Measurements from ENCODE around the gene LAMA2. TPM values are rescaled to one million over a fixed set of nuclear protein-coding genes. Genes with fewer than 3 reads are reported as not detected.

LAMA2 gene
- total and polyA plus RNA-seq, 2 donors from 2014 or later = 2.2 to 20.8 TPM

DNA sequence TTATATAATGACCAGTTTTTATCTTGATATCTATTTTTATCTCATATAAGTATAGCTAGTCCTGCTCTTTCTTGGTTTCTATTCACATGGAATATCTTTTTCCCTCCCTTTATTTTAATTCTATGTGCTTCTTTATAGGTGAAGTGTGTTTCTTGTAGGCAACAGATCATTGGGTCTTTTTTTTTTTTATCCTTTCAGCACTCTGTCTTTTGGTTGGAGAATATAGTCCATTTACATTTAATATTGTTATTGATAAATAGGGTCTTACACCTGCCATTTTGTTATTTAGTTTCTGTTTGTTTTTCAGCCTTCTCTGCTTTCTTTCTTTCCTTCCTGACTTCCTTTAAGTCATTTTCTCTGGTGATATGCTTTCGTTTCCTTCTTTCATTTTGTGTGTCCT is 22.2 kb upstream of the LAMA2 start:
- H3K9ac ChIP-seq (ENCODE audit: low read length in 3 of 3) = no peak overlapping the region
- TF ChIP-seq, protein P1, sequence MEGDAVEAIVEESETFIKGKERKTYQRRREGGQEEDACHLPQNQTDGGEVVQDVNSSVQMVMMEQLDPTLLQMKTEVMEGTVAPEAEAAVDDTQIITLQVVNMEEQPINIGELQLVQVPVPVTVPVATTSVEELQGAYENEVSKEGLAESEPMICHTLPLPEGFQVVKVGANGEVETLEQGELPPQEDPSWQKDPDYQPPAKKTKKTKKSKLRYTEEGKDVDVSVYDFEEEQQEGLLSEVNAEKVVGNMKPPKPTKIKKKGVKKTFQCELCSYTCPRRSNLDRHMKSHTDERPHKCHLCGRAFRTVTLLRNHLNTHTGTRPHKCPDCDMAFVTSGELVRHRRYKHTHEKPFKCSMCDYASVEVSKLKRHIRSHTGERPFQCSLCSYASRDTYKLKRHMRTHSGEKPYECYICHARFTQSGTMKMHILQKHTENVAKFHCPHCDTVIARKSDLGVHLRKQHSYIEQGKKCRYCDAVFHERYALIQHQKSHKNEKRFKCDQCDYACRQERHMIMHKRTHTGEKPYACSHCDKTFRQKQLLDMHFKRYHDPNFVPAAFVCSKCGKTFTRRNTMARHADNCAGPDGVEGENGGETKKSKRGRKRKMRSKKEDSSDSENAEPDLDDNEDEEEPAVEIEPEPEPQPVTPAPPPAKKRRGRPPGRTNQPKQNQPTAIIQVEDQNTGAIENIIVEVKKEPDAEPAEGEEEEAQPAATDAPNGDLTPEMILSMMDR (IDR thresholded peaks at IDR 0.05; ENCODE audit: borderline replicate concordance, extremely low read depth, insufficient read depth) = no peak
- H3K9me3 ChIP-seq (ENCODE audit: control insufficient read depth in 2 of 3, insufficient read depth in 1 of 3, low read length in 3 of 3) = peaks cover 0 to 5% (median 2%) of the 10 kb centered on the region in 3 donors
- H3K27me3 ChIP-seq (ENCODE audit: control insufficient read depth, insufficient read depth, low read length) = no peaks in the 10 kb centered on the region
- intact Hi-C loops (cut with DNase I) = no loop called here
- no peaks in the 10 kb centered on the region for H3K4me1 ChIP-seq (ENCODE audit: control insufficient read depth in 2 of 3, insufficient read depth in 2 of 3, low read depth in 1 of 3, low read length in 3 of 3)
- H3K27ac ChIP-seq (ENCODE audit: low read depth in 2 of 2, low read length in 2 of 2) = no peak overlapping the region
- DNase-seq (no peak), FAIRE-seq (no peak)
- no peaks in the 10 kb centered on the region for H3K36me3 ChIP-seq (ENCODE audit: control insufficient read depth in 2 of 3, insufficient read depth in 3 of 3, low read length in 3 of 3)
- H3K4me3 ChIP-seq (ENCODE audit: low read length in 3 of 3) = no peak overlapping the region

DNA sequence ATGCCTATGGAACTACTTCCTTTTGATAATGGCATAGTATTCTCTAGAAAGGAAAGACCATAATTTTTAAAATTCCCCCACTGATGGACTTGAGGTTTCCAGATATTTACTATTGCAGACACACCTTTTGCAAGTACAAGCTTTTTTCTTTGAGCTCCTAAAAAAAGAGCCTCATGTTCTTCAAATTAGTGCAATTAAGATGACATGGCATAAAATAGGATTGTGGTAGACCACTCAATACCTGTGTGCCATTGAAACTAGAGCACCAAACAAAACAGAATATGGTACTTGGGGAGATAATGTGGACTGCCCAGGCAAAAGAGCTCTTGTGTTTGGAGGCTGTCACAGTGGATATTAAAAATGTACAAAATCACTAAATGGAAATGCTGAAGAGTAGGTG is 19.0 kb upstream of the LAMA2 start:
- no peaks in the 10 kb centered on the region for H3K27me3 ChIP-seq (ENCODE audit: control insufficient read depth, insufficient read depth, low read length)
- no peak for FAIRE-seq
- H3K9me3 ChIP-seq (ENCODE audit: control insufficient read depth in 2 of 3, insufficient read depth in 1 of 3, low read length in 3 of 3) = peaks cover 0 to 5% (median 2%) of the 10 kb centered on the region in 3 donors
- H3K9ac ChIP-seq (ENCODE audit: low read length in 3 of 3) = no peak overlapping the region
- H3K4me1 ChIP-seq (ENCODE audit: control insufficient read depth in 2 of 3, insufficient read depth in 2 of 3, low read depth in 1 of 3, low read length in 3 of 3) = no peaks in the 10 kb centered on the region
- TF ChIP-seq, protein P1 (IDR thresholded peaks at IDR 0.05; ENCODE audit: borderline replicate concordance, extremely low read depth, insufficient read depth) = no peak
- no peaks in the 10 kb centered on the region for H3K36me3 ChIP-seq (ENCODE audit: control insufficient read depth in 2 of 3, insufficient read depth in 3 of 3, low read length in 3 of 3)
- intact Hi-C loops (cut with DNase I) = no loop called here
- DNase-seq = no peak
- no peak overlapping the region for H3K27ac ChIP-seq (ENCODE audit: low read depth in 2 of 2, low read length in 2 of 2)
- no peak overlapping the region for H3K4me3 ChIP-seq (ENCODE audit: low read length in 3 of 3)

GRCh38 chr6:128870746-128871145 is 12.2 kb upstream of the LAMA2 start:
- H3K27ac ChIP-seq (ENCODE audit: low read depth in 2 of 2, low read length in 2 of 2) = no peak overlapping the region
- H3K9me3 ChIP-seq (ENCODE audit: control insufficient read depth in 2 of 3, insufficient read depth in 1 of 3, low read length in 3 of 3) = no peaks in the 10 kb centered on the region
- TF ChIP-seq, protein P1 (IDR thresholded peaks at IDR 0.05; ENCODE audit: borderline replicate concordance, extremely low read depth, insufficient read depth) = no peak
- FAIRE-seq (no peak), DNase-seq (no peak)
- intact Hi-C loops (cut with DNase I) = no loop called here
- H3K36me3 ChIP-seq (ENCODE audit: control insufficient read depth in 2 of 3, insufficient read depth in 3 of 3, low read length in 3 of 3) = no peaks in the 10 kb centered on the region
- no peak overlapping the region for H3K4me3 ChIP-seq (ENCODE audit: low read length in 3 of 3)
- no peaks in the 10 kb centered on the region for H3K27me3 ChIP-seq (ENCODE audit: control insufficient read depth, insufficient read depth, low read length)
- H3K4me1 ChIP-seq (ENCODE audit: control insufficient read depth in 2 of 3, insufficient read depth in 2 of 3, low read depth in 1 of 3, low read length in 3 of 3) = no peaks in the 10 kb centered on the region
- no peak overlapping the region for H3K9ac ChIP-seq (ENCODE audit: low read length in 3 of 3)

GRCh38 chr6:128874863-128875262 is 8.1 kb upstream of the LAMA2 start:
- Histone ChIP-seq H3K27ac (ENCODE audit: low read depth in 2 of 2, low read length in 2 of 2) (no peak overlapping the region), H3K4me1 (ENCODE audit: control insufficient read depth in 2 of 3, insufficient read depth in 2 of 3, low read depth in 1 of 3, low read length in 3 of 3) (no peaks in the 10 kb centered on the region), H3K4me3 (ENCODE audit: low read length in 3 of 3) (no peak overlapping the region), H3K27me3 (ENCODE audit: control insufficient read depth, insufficient read depth, low read length) (no peaks in the 10 kb centered on the region), H3K9me3 (ENCODE audit: control insufficient read depth in 2 of 3, insufficient read depth in 1 of 3, low read length in 3 of 3) (no peaks in the 10 kb centered on the region), H3K36me3 (ENCODE audit: control insufficient read depth in 2 of 3, insufficient read depth in 3 of 3, low read length in 3 of 3) (no peaks in the 10 kb centered on the region), H3K9ac (ENCODE audit: low read length in 3 of 3) (no peak overlapping the region)
- DNase-seq (no peak), FAIRE-seq (no peak)
- TF ChIP-seq, protein P1 (IDR thresholded peaks at IDR 0.05; ENCODE audit: borderline replicate concordance, extremely low read depth, insufficient read depth) = no peak
- intact Hi-C loops (cut with DNase I) = no loop called here

Data from kidney (tissue), 14 donors.